ENCODE data around the gene LPIN3. TPM values are rescaled to one million over a fixed set of nuclear protein-coding genes. Genes with fewer than 3 reads are reported as not detected.

Gene LPIN3
- total and polyA plus RNA-seq, 2 of the 4 experiments (the other 2 are of a cell fraction), result 2.3 to 8.3 TPM

DNA sequence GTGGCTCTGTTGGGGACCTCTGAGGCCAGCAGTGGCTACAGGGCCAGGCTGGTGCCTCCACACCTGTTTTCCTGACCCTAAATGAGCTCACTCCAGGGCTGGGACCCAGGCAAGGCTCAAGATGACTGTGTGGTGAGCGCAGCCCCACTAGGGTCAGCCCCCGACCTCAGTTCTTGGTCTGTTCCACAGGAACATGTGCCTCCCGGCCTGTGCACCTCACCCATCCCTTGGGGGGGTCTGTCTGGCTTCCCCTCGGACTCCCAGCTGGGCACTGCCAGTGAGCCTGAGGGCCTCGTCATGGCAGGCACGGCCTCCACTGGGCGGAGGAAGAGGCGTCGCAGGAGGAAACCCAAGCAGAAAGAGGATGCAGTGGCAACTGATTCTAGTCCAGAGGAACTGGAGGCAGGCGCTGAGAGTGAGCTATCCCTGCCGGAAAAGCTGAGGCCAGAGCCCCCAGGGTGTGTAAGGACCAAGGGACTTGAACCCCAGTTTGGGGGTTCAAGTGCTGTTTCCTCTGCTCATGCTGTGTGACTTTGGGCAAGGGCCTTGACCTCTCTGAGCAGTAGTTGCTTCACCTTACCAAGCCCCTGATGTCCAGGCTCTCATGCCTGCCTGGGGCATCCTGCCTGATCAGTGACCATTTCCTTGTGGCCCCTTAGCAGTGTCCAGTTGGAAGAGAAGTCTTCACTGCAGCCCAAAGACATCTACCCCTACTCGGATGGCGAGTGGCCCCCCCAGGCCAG is 8.0 kb downstream of the LPIN3 start:
- BruUV-seq (replicated peaks), result no TSS peak
- no peak for TF ChIP-seq ELK1 (IDR thresholded peaks at IDR 0.05; ENCODE audit: borderline replicate concordance, low read depth, low read length)
- TF ChIP-seq CHD1 (IDR thresholded peaks at IDR 0.05; ENCODE audit: low read depth, low read length), result no peak
- TF ChIP-seq BHLHE40 (IDR thresholded peaks at IDR 0.05; ENCODE audit: low read depth, low read length), result no peak
- TF ChIP-seq NFE2L2 (IDR thresholded peaks at IDR 0.05; ENCODE audit: low read depth, low read length), result no peak
- TF ChIP-seq MAFK (IDR thresholded peaks at IDR 0.05; ENCODE audit: low read depth, low read length), result no peak
- TF ChIP-seq, protein P1, sequence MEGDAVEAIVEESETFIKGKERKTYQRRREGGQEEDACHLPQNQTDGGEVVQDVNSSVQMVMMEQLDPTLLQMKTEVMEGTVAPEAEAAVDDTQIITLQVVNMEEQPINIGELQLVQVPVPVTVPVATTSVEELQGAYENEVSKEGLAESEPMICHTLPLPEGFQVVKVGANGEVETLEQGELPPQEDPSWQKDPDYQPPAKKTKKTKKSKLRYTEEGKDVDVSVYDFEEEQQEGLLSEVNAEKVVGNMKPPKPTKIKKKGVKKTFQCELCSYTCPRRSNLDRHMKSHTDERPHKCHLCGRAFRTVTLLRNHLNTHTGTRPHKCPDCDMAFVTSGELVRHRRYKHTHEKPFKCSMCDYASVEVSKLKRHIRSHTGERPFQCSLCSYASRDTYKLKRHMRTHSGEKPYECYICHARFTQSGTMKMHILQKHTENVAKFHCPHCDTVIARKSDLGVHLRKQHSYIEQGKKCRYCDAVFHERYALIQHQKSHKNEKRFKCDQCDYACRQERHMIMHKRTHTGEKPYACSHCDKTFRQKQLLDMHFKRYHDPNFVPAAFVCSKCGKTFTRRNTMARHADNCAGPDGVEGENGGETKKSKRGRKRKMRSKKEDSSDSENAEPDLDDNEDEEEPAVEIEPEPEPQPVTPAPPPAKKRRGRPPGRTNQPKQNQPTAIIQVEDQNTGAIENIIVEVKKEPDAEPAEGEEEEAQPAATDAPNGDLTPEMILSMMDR (conservative IDR thresholded peaks at IDR 0.05; ENCODE audit: low read depth, low read length), result no peak
- TF ChIP-seq CEBPB (IDR thresholded peaks at IDR 0.05; ENCODE audit: low read depth, low read length), result no peak
- no peak for TF ChIP-seq MXI1 (IDR thresholded peaks at IDR 0.05; ENCODE audit: borderline replicate concordance, low read depth, low read length)
- no peak for TF ChIP-seq FOS (IDR thresholded peaks at IDR 0.05; ENCODE audit: low read depth, low read length)
- TF ChIP-seq RCOR1 (IDR thresholded peaks at IDR 0.05; ENCODE audit: insufficient replicate concordance, low read length), result no peak
- TF ChIP-seq, protein P2, sequence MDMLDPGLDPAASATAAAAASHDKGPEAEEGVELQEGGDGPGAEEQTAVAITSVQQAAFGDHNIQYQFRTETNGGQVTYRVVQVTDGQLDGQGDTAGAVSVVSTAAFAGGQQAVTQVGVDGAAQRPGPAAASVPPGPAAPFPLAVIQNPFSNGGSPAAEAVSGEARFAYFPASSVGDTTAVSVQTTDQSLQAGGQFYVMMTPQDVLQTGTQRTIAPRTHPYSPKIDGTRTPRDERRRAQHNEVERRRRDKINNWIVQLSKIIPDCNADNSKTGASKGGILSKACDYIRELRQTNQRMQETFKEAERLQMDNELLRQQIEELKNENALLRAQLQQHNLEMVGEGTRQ (IDR thresholded peaks at IDR 0.05; ENCODE audit: low read depth, low read length), result no peak
- no peak for TF ChIP-seq RFX5 (IDR thresholded peaks at IDR 0.05; ENCODE audit: low read depth, low read length)
- no peak for TF ChIP-seq MAZ (IDR thresholded peaks at IDR 0.05; ENCODE audit: borderline replicate concordance, low read depth, low read length)
- TF ChIP-seq SMC3 (IDR thresholded peaks at IDR 0.05; ENCODE audit: low read depth, low read length), result no peak
- no peak for TF ChIP-seq POLR2A (IDR thresholded peaks at IDR 0.05; ENCODE audit: low read depth, low read length)

More for the DNA sequence above, 8.0 kb downstream of the LPIN3 start:
- Histone ChIP-seq H3K4me2 (ENCODE audit: low read depth, low read length) (no peak overlapping the region), H2BK120ac (ENCODE audit: low read depth, low read length) (no peak overlapping the region), H2AK9ac (replicated peaks; ENCODE audit: low read depth, low read length, poor library complexity) (peak overlapping the region; percentile 48), H4K91ac (ENCODE audit: insufficient read depth, low read depth, low read length) (no peak overlapping the region), H3K23ac (ENCODE audit: low read depth, low read length) (no peak overlapping the region), H3K9ac (ENCODE audit: low read depth, low read length) (no peak overlapping the region), H3K18ac (ENCODE audit: low read depth, low read length) (no peak overlapping the region), H3K27me3 (ENCODE audit: control insufficient read depth, insufficient read depth, low read length) (no peaks in the 10 kb centered on the region), H3K4me1 (ENCODE audit: control insufficient read depth, insufficient read depth, low read length) (peaks cover 6% of the 10 kb centered on the region; the same call in 1 of the 2 replicates), H3K79me1 (ENCODE audit: low read depth in 1 of 2, low read length in 2 of 2) (no peaks in the 10 kb centered on the region), H3K14ac (replicated peaks; ENCODE audit: low read depth, low read length) (no peak overlapping the region), H3K9me3 (ENCODE audit: control insufficient read depth, insufficient read depth, low read length) (no peaks in the 10 kb centered on the region), H3K56ac (ENCODE audit: extremely low read depth, insufficient read depth, low read length) (no peak overlapping the region), H3K27ac (ENCODE audit: insufficient read depth, low read length) (no peak overlapping the region), H2AK5ac (ENCODE audit: low read depth, low read length) (no peak overlapping the region), H2BK5ac (ENCODE audit: low read depth, low read length, poor library complexity, severe bottlenecking) (no peak overlapping the region), H3K4ac (ENCODE audit: low read depth, low read length) (no peak overlapping the region; the same call in 1 of the 2 replicates), H4K20me1 (ENCODE audit: insufficient read depth, low read length) (no peaks in the 10 kb centered on the region), H4K8ac (ENCODE audit: low read depth in 2 of 2, low read length in 2 of 2) (no peak overlapping the region), H2BK15ac (ENCODE audit: low read depth, low read length) (no peak overlapping the region), H3K9me1 (ENCODE audit: insufficient read depth, low read length) (no peaks in the 10 kb centered on the region; the same call in 1 of the 2 replicates), H4K5ac (ENCODE audit: low read depth, low read length) (no peak overlapping the region), H3K4me3 (ENCODE audit: insufficient read depth, low read depth, low read length) (no peak overlapping the region), H2AFZ (replicated peaks; ENCODE audit: low read length, poor library complexity) (peak overlapping the region; percentile 37), H2BK20ac (ENCODE audit: low read depth, low read length) (no peak overlapping the region), H3K36me3 (ENCODE audit: control insufficient read depth, insufficient read depth, low read length) (no peaks in the 10 kb centered on the region; the same call in 1 of the 2 replicates)
- intact Hi-C loops (cut with micrococcal nuclease) (loop anchor here (10.0 kb wide), 1 partner anchor 346 kb away; no protein-coding TSS in a partner anchor), dilution Hi-C loops (cut with HindIII; ENCODE audit: low sequenced_read_pairs, unreplicated experiment) (no loop called here), in situ Hi-C loops (cut with MboI; ENCODE audit: low sequenced_read_pairs) (loop anchor here (10.0 kb wide), 1 partner anchor 374 kb away; no protein-coding TSS in a partner anchor)
- DNase-seq, result no peak
- WGBS, 2 experiments (ENCODE audit: extremely low coverage in 2 of 2, insufficient read length in 1 of 2), result 94% methylated on average over 7 of the region's 13 CpGs; no CpG with 5 or more reads in 1 of the 2 experiments
- POLR2A ChIA-PET (ENCODE audit: unreplicated experiment), result no interaction called here
- ATAC-seq (ENCODE audit: low read depth), result no peak
- CTCF ChIA-PET, result no interaction called here

All from IMR-90 (cell line).